HepG2 (cell line): Measurements from ENCODE around the gene FOXK2. TPM values are rescaled to one million over a fixed set of nuclear protein-coding genes. Genes with fewer than 3 reads are reported as not detected.

Experiments
- ARID2 ChIP-seq: sonication (generic); formaldehyde crosslinking; IDR thresholded peaks from 2 replicates; pipeline ENCODE4 v1.8.1; 2022; ENCODE audit warnings: mild to moderate bottlenecking, missing genetic modification reagents, borderline replicate concordance
- CCDC6 ChIP-seq: sonication (generic); formaldehyde crosslinking; IDR thresholded peaks from 2 replicates; pipeline ENCODE4 v1.8.1; 2022; ENCODE audit warnings: mild to moderate bottlenecking, missing genetic modification reagents, moderate library complexity
- CTCF ChIP-seq: sonication (generic); formaldehyde crosslinking; IDR thresholded peaks from 2 replicates; pipeline ENCODE4 v1.5.0; 2020; ENCODE audit warnings: mild to moderate bottlenecking, missing genetic modification reagents, moderate library complexity
- GABPB1 ChIP-seq: IDR thresholded peaks from 2 replicates; pipeline ENCODE4 v1.6.1; 2016; ENCODE audit warnings: mild to moderate bottlenecking, missing genetic modification reagents, moderate library complexity, missing compliant biosample characterization
- GMEB1 ChIP-seq: sonication (generic); formaldehyde crosslinking; IDR thresholded peaks from 2 replicates; pipeline ENCODE4 v1.5.1; 2020; ENCODE audit warnings: missing genetic modification reagents, mild to moderate bottlenecking, borderline replicate concordance
- HDAC1 ChIP-seq: sonication (generic); formaldehyde crosslinking; IDR thresholded peaks from 2 replicates; pipeline ENCODE4 v1.5.1; 2020; ENCODE audit warnings: mild to moderate bottlenecking, missing genetic modification reagents
- HMGXB4 ChIP-seq, 2 experiments: sonication (generic) in 1 of 2; formaldehyde crosslinking in 1 of 2; IDR thresholded peaks; 2 replicates each; pipeline versions ENCODE4 v1.4.0 to v1.6.1; 2018 to 2020; ENCODE audit warnings: missing genetic modification reagents in 2 of 2, borderline replicate concordance in 1 of 2, low read depth in 1 of 2, mild to moderate bottlenecking in 1 of 2, missing biosample characterization in 1 of 2
- KAT8 ChIP-seq: IDR thresholded peaks from 2 replicates; pipeline ENCODE4 v1.6.1; 2016; ENCODE audit warnings: missing genetic modification reagents, missing compliant biosample characterization
- MTERF4 ChIP-seq: sonication (generic); formaldehyde crosslinking; IDR thresholded peaks from 2 replicates; pipeline ENCODE4 v1.8.0; 2023; ENCODE audit warnings: mild to moderate bottlenecking, missing genetic modification reagents
- MTF1 ChIP-seq: sonication (generic); formaldehyde crosslinking; IDR thresholded peaks from 2 replicates; pipeline ENCODE4 v1.5.0; 2020; ENCODE audit warnings: missing genetic modification reagents
- YEATS4 ChIP-seq: sonication (generic); formaldehyde crosslinking; IDR thresholded peaks from 2 replicates; pipeline ENCODE4 v1.4.0; 2020; ENCODE audit warnings: missing genetic modification reagents, borderline replicate concordance
- ZBTB3 ChIP-seq: sonication (generic); formaldehyde crosslinking; IDR thresholded peaks from 2 replicates; pipeline ENCODE4 v1.4.0; 2020; ENCODE audit warnings: low read depth, mild to moderate bottlenecking, moderate library complexity, missing genetic modification reagents, borderline replicate concordance
- ZBTB39 ChIP-seq: sonication (generic); formaldehyde crosslinking; IDR thresholded peaks from 2 replicates; pipeline ENCODE4 v1.5.0; 2020; ENCODE audit warnings: missing genetic modification reagents
- ZFP90 ChIP-seq: sonication (generic); formaldehyde crosslinking; IDR thresholded peaks from 2 replicates; pipeline ENCODE4 v1.8.0; 2022; ENCODE audit warnings: missing genetic modification reagents, mild to moderate bottlenecking, inconsistent platforms, borderline replicate concordance
- ZFY ChIP-seq: sonication (generic); formaldehyde crosslinking; IDR thresholded peaks from 2 replicates; pipeline ENCODE4 v1.4.0; 2020; ENCODE audit warnings: missing genetic modification reagents
- ZNF713 ChIP-seq: sonication (generic); formaldehyde crosslinking; IDR thresholded peaks from 2 replicates; pipeline ENCODE4 v1.4.0; 2020; ENCODE audit warnings: mild to moderate bottlenecking, missing genetic modification reagents
- ZNF772 ChIP-seq: sonication (generic); formaldehyde crosslinking; IDR thresholded peaks from 2 replicates; pipeline ENCODE4 v1.5.0; 2020; ENCODE audit warnings: mild to moderate bottlenecking, missing genetic modification reagents
- polyA plus RNA-seq, 8 experiments: library from polyadenylated mRNA; depleted of rRNA in 3 of 8; stranded (reverse) in 7 of 8; unstranded in 1 of 8; fragments of >200 nt; fragmentation: Illumina TruSeq in 4 of 8; extraction: Trizol in 4 of 8; gene quantifications; 2 replicates each; pipeline versions ENCODE4 v1.2.1 to v1.2.3, GENCODE V29; 2011 to 2016; ENCODE audit warnings: low read depth in 4 of 8, missing spikeins in 1 of 8, mixed read lengths in 1 of 8; ENCODE audit not compliant: insufficient read depth in 1 of 8
- total RNA-seq, 5 experiments: library from RNA; depleted of rRNA; stranded (reverse); fragments of >200 nt; fragmentation: Illumina TruSeq; extraction: Trizol; gene quantifications; 2 replicates each; pipeline ENCODE4 v1.2.3, GENCODE V29; 2016; ENCODE audit warnings: low read depth in 1 of 5

FOXK2 gene
- total and polyA plus RNA-seq, 2 of the 13 experiments (the other 11 are each of a cell fraction or from before 2014, with no cell fraction given) = 67.1 to 67.2 TPM

- TF ChIP-seq ZBTB3 (CRISPR knock-in tag) (no peak), GMEB1 (CRISPR knock-in tag) (peak; percentile 41; the same call in 1 of the 2 replicates), ZNF772 (0 out of 2 replicates have a peak, but pooled peaks have one; percentile 39), HMGXB4 (CRISPR knock-in tag; IDR thresholded peaks at IDR 0.05; ENCODE audit: borderline replicate concordance in 1 of 2, low read depth in 1 of 2) (peak; percentile 57; a peak in 3 of 4 replicates), YEATS4 (CRISPR knock-in tag) (no peak), KAT8 (CRISPR knock-in tag) (peak; percentile 53; the same call in 1 of the 2 replicates), CCDC6 (CRISPR knock-in tag) (no peak), ARID2 (CRISPR knock-in tag) (no peak), MTERF4 (CRISPR knock-in tag) (0 out of 2 replicates have a peak, but pooled peaks have one; percentile 51), GABPB1 (0 out of 2 replicates have a peak, but pooled peaks have one; percentile 44), MTF1 (CRISPR knock-in tag) (no peak), HDAC1 (peak; percentile 56), ZNF713 (CRISPR knock-in tag) (no peak), ZFP90 (CRISPR knock-in tag) (0 out of 2 replicates have a peak, but pooled peaks have one; percentile 60), CTCF (CRISPR knock-in tag) (peak; percentile 89), ZBTB39 (CRISPR knock-in tag) (0 out of 2 replicates have a peak, but pooled peaks have one; percentile 25), ZFY (CRISPR knock-in tag) (peak; percentile 36; the same call in 1 of the 2 replicates)
Measured at GRCh38 chr17:82551779-82552457, 32.4 kb downstream of the FOXK2 start (continued).
